Stimulated activated CD8-positive, alpha-beta memory T cell treated with anti-CD3 and anti-CD28 coated beads, Interleukin-15, amount 100 ng/mL, for 48 hours (primary cell): ENCODE measurements around the gene NRN1L.
A peak's percentile ranks its signal among the peaks of the same experiment; 100 is the strongest.

ENCODE experiments used
- DNase-seq, 2 donors: peaks; one replicate each; pipeline ENCODE4 v3.0.0-alpha.2; 2020; ENCODE audit warnings: low read depth in 2 of 2

NRN1L gene

GRCh38 chr16:67917140-67917851 lies 32.6 kb downstream of the NRN1L start:
- DNase-seq, result no peak

GRCh38 chr16:67917852-67918236 lies 33.2 kb downstream of the NRN1L start:
- DNase-seq, result peak in 1 of 2 donors; percentile 46

GRCh38 chr16:67919622-67920221 lies 35.0 kb downstream of the NRN1L start:
- DNase-seq, result no peak

GRCh38 chr16:67922221-67922620 lies 37.5 kb downstream of the NRN1L start:
- no peak for DNase-seq

- no peak for DNase-seq
These were observed 38.1 kb downstream of the NRN1L start for GRCh38 chr16:67922740-67923139.

- DNase-seq, result no peak
These were observed 38.9 kb downstream of the NRN1L start for GRCh38 chr16:67923414-67924116.

- DNase-seq, result no peak
These were observed 39.6 kb downstream of the NRN1L start for GRCh38 chr16:67924140-67924906.

GRCh38 chr16:67926181-67926750 lies 41.6 kb downstream of the NRN1L start:
- no peak for DNase-seq

GRCh38 chr16:67927131-67927941 lies 42.7 kb downstream of the NRN1L start:
- DNase-seq, result no peak

GRCh38 chr16:67928147-67928546 lies 43.5 kb downstream of the NRN1L start:
- DNase-seq, result no peak

- DNase-seq, result peak; percentile 62 to 63
These were observed 44.1 kb downstream of the NRN1L start for GRCh38 chr16:67928561-67929364.

GRCh38 chr16:67930191-67930590 lies 45.5 kb downstream of the NRN1L start:
- DNase-seq, result no peak

GRCh38 chr16:67930678-67931211 lies 46.1 kb downstream of the NRN1L start:
- no peak for DNase-seq

GRCh38 chr16:67931712-67932461 lies 47.2 kb downstream of the NRN1L start, which contains the start of gene CTRL:
CTRL (minus strand) TSS chr16:67931862; CDS start chr16:67931852, 10 bp downstream.
- no peak for DNase-seq

- no peak for DNase-seq
These were observed 47.8 kb downstream of the NRN1L start for GRCh38 chr16:67932462-67932840.

GRCh38 chr16:67933805-67934204 lies 49.1 kb downstream of the NRN1L start:
- no peak for DNase-seq

- DNase-seq, result no peak
These were observed 49.8 kb downstream of the NRN1L start for GRCh38 chr16:67934306-67935100.

GRCh38 chr16:67935101-67935401 lies 50.4 kb downstream of the NRN1L start:
- no peak for DNase-seq
